Liver (tissue), 9 donors: ENCODE data around the gene TFAP2B. TPM values are rescaled to one million over a fixed set of nuclear protein-coding genes. Genes with fewer than 3 reads are reported as not detected.

Experiments used
- DNase-seq: peaks from one replicate; pipeline ENCODE4 v3.0.0-alpha.2; 2017; ENCODE audit warnings: low spot score
- H3K27ac ChIP-seq, 2 donors: one replicate each; pipeline ENCODE4 v1.7.0; 2013; ENCODE audit warnings: inconsistent platforms in 2 of 2, low read length in 2 of 2, control low read depth in 1 of 2, low read depth in 1 of 2, mild to moderate bottlenecking in 1 of 2
- H3K27me3 ChIP-seq, 4 donors: one replicate each; pipeline versions ENCODE4 v1.6.1 to v1.7.0; 2013; ENCODE audit warnings: low read length in 3 of 4, inconsistent platforms in 1 of 4, mild to moderate bottlenecking in 1 of 4, moderate library complexity in 1 of 4; ENCODE audit not compliant: control insufficient read depth in 4 of 4, insufficient read depth in 4 of 4
- H3K36me3 ChIP-seq, 4 donors: one replicate each; pipeline versions ENCODE4 v1.6.1 to v1.7.0; 2013; ENCODE audit warnings: low read length in 3 of 4, mild to moderate bottlenecking in 3 of 4, low read depth in 1 of 4, moderate library complexity in 1 of 4; ENCODE audit not compliant: control insufficient read depth in 4 of 4, insufficient read depth in 3 of 4
- H3K4me1 ChIP-seq, 4 donors: one replicate each; pipeline versions ENCODE4 v1.6.1 to v1.7.0; 2013; ENCODE audit warnings: low read length in 3 of 4, mild to moderate bottlenecking in 3 of 4, moderate library complexity in 1 of 4; ENCODE audit not compliant: control insufficient read depth in 4 of 4, insufficient read depth in 4 of 4
- H3K4me3 ChIP-seq, 3 donors: one replicate each; pipeline versions ENCODE4 v1.6.1 to v1.7.0; 2013; ENCODE audit warnings: low read length in 3 of 3, control low read depth in 1 of 3, low read depth in 1 of 3, mild to moderate bottlenecking in 1 of 3
- H3K9ac ChIP-seq, 2 donors: one replicate each; pipeline ENCODE4 v1.7.0; 2013; ENCODE audit warnings: low read length in 2 of 2, mild to moderate bottlenecking in 2 of 2, moderate library complexity in 2 of 2, control low read depth in 1 of 2, low read depth in 1 of 2
- H3K9me3 ChIP-seq, 4 donors: one replicate each; pipeline versions ENCODE4 v1.6.1 to v1.7.0; 2013; ENCODE audit warnings: low read length in 3 of 4; ENCODE audit not compliant: control insufficient read depth in 4 of 4
- ATF3 ChIP-seq: IDR thresholded peaks from 2 replicates; pipeline ENCODE4 v1.6.1; 2016; ENCODE audit warnings: antibody characterized with exemption
- CTCF ChIP-seq: fragments of 150-350 bp; IDR thresholded peaks from 2 replicates; pipeline ENCODE4 v1.5.1; 2017; ENCODE audit warnings: improper control_type of control experiment, low read depth, low read length; ENCODE audit not compliant: missing input control
- EGR1 ChIP-seq, 2 donors: IDR thresholded peaks; 2 replicates each; pipeline ENCODE4 v1.6.1; 2016 to 2018; ENCODE audit warnings: antibody characterized with exemption in 2 of 2, low read depth in 2 of 2
- FOXA1 ChIP-seq: IDR thresholded peaks from 2 replicates; pipeline ENCODE4 v1.6.1; 2016; ENCODE audit warnings: antibody characterized with exemption
- FOXA2 ChIP-seq: IDR thresholded peaks from 2 replicates; pipeline ENCODE4 v1.6.1; 2016; ENCODE audit warnings: antibody characterized with exemption
- GABPA ChIP-seq, 2 donors: IDR thresholded peaks in 1 of 2; conservative IDR thresholded peaks in 1 of 2; 2 replicates each; pipeline ENCODE4 v1.6.1; 2016; ENCODE audit warnings: antibody characterized with exemption in 2 of 2, mild to moderate bottlenecking in 1 of 2, moderate library complexity in 1 of 2
- HNF4A ChIP-seq, 2 donors: conservative IDR thresholded peaks; 2 replicates each; pipeline ENCODE4 v1.6.1; 2016; ENCODE audit warnings: antibody characterized with exemption in 2 of 2, mild to moderate bottlenecking in 2 of 2
- HNF4G ChIP-seq: IDR thresholded peaks from 2 replicates; pipeline ENCODE4 v1.6.1; 2016; ENCODE audit warnings: antibody characterized with exemption
- JUND ChIP-seq, 2 donors: IDR thresholded peaks; 2 replicates each; pipeline ENCODE4 v1.6.1; 2016; ENCODE audit warnings: antibody characterized with exemption in 2 of 2
- MAX ChIP-seq: IDR thresholded peaks from 2 replicates; pipeline ENCODE4 v1.6.1; 2016; ENCODE audit warnings: antibody characterized with exemption
- NR2F2 ChIP-seq: IDR thresholded peaks from 2 replicates; pipeline ENCODE4 v1.6.1; 2016; ENCODE audit warnings: antibody characterized with exemption
- RAD21 ChIP-seq, 2 donors: IDR thresholded peaks; 2 replicates each; pipeline ENCODE4 v1.6.1; 2016; ENCODE audit warnings: antibody characterized with exemption in 2 of 2, mild to moderate bottlenecking in 2 of 2
- REST ChIP-seq: IDR thresholded peaks from 2 replicates; pipeline ENCODE4 v1.6.1; 2016; ENCODE audit warnings: antibody characterized with exemption, mild to moderate bottlenecking
- RXRA ChIP-seq, 2 donors: IDR thresholded peaks; 2 replicates each; pipeline ENCODE4 v1.6.1; 2017 to 2018; ENCODE audit warnings: antibody characterized with exemption in 2 of 2, mild to moderate bottlenecking in 1 of 2
- SP1 ChIP-seq: IDR thresholded peaks from 2 replicates; pipeline ENCODE4 v1.6.1; 2018; ENCODE audit warnings: antibody characterized with exemption, mild to moderate bottlenecking
- TAF1 ChIP-seq: conservative IDR thresholded peaks from 2 replicates; pipeline ENCODE4 v1.6.1; 2016; ENCODE audit warnings: antibody characterized with exemption, mild to moderate bottlenecking
- ZBTB33 ChIP-seq: IDR thresholded peaks from 2 replicates; pipeline ENCODE4 v1.6.1; 2016; ENCODE audit warnings: antibody characterized with exemption
- WGBS: extraction: QIAGEN DNeasy Blood & Tissue Kit; methylation state at CpG from one replicate; pipeline ENCODE4 v1.1.7; 2013; 5-methylcytosine and 5-hydroxymethylcytosine counted together
- polyA plus RNA-seq, 2 donors: library from polyadenylated mRNA; stranded (reverse) in 1 of 2; unstranded in 1 of 2; fragments of 200-250 nt in 1 of 2; fragments of >200 nt in 1 of 2; fragmentation: Nextera tagmentation in 1 of 2; extraction: Ambion mirVana in 1 of 2; gene quantifications; one replicate each; pipeline versions ENCODE4 v1.2.1 to v1.2.3, GENCODE V29; 2013 to 2015
- total RNA-seq, 2 donors: library from RNA; depleted of rRNA; stranded (reverse); fragments of >200 nt; gene quantifications; one replicate each; pipeline ENCODE4 v1.2.3, GENCODE V29; 2014
- donor health status: healthy.
- donor health status: healthy.
- donor health status: healthy.
- donor health status: healthy.
- donor health status: healthy.

TFAP2B gene
- total RNA-seq (not detected), polyA plus RNA-seq (not detected)

- TF ChIP-seq GABPA (IDR thresholded peaks at IDR 0.05 in 1 of 2, conservative IDR thresholded peaks at IDR 0.05 in 1 of 2) (no peak), NR2F2 (no peak), ZBTB33 (no peak), FOXA2 (no peak), ATF3 (no peak), JUND (IDR thresholded peaks at IDR 0.05) (no peak), MAX (no peak)
- 11% methylated on average over 7 of the region's 7 CpGs for WGBS
- H3K4me3 ChIP-seq: peak within 1 kb of the TSS in 2 of 3 donors; percentile 31 to 54
- no peaks in the 10 kb centered on the region for H3K36me3 ChIP-seq
- no peak within 1 kb of the TSS for H3K9ac ChIP-seq
- no peak within 1 kb of the TSS for H3K27ac ChIP-seq
- DNase-seq: no peak
- H3K4me1 ChIP-seq: peaks cover 9 to 18% (median 16%) of the 10 kb centered on the region in 4 donors
- peaks cover 0 to 16% (median 6%) of the 10 kb centered on the region in 4 donors for H3K27me3 ChIP-seq
- no peaks in the 10 kb centered on the region for H3K9me3 ChIP-seq
Measured at GRCh38 chr6:50818673-50819072, at the start of gene TFAP2B. Gene TFAP2B, plus strand, starts transcription at chr6:50818871. Its CDS starts 21 bp downstream, at chr6:50818892.

GRCh38 chr6:50778696-50779095, 40.0 kb upstream of the TFAP2B start:
- TF ChIP-seq JUND (IDR thresholded peaks at IDR 0.05): no peak
- no peak for TF ChIP-seq RAD21 (IDR thresholded peaks at IDR 0.05)
- TF ChIP-seq TAF1: no peak
- no peak for TF ChIP-seq NR2F2
- TF ChIP-seq SP1: no peak
- no peak for TF ChIP-seq HNF4G
- TF ChIP-seq FOXA1: no peak
- TF ChIP-seq RXRA (IDR thresholded peaks at IDR 0.05): no peak
- TF ChIP-seq FOXA2: no peak
- TF ChIP-seq HNF4A (conservative IDR thresholded peaks at IDR 0.05): no peak

GRCh38 chr6:50780382-50780781, 38.3 kb upstream of the TFAP2B start:
- Histone ChIP-seq H3K4me1 (no peaks in the 10 kb centered on the region), H3K27me3 (peaks cover 0 to 2% (median 0%) of the 10 kb centered on the region in 4 donors), H3K27ac (no peak overlapping the region), H3K36me3 (no peaks in the 10 kb centered on the region), H3K4me3 (no peak overlapping the region), H3K9ac (no peak overlapping the region), H3K9me3 (no peaks in the 10 kb centered on the region)
- WGBS: 92% methylated on average over 5 of the region's 5 CpGs
- no peak for TF ChIP-seq SP1
- TF ChIP-seq HNF4G: no peak
- TF ChIP-seq TAF1: no peak
- TF ChIP-seq NR2F2: no peak
- no peak for TF ChIP-seq REST
- no peak for TF ChIP-seq CTCF
- TF ChIP-seq ATF3: no peak
- TF ChIP-seq MAX: no peak
- TF ChIP-seq RXRA (IDR thresholded peaks at IDR 0.05): no peak
- no peak for TF ChIP-seq FOXA1
- no peak for TF ChIP-seq EGR1 (IDR thresholded peaks at IDR 0.05; ENCODE audit: low read depth in 2 of 2)
- no peak for TF ChIP-seq ZBTB33
- no peak for TF ChIP-seq HNF4A (conservative IDR thresholded peaks at IDR 0.05)
- no peak for DNase-seq

More at GRCh38 chr6:50778696-50779095, 40.0 kb upstream of the TFAP2B start:
- Histone ChIP-seq H3K9ac (no peak overlapping the region), H3K36me3 (no peaks in the 10 kb centered on the region), H3K9me3 (no peaks in the 10 kb centered on the region), H3K4me1 (no peaks in the 10 kb centered on the region), H3K27me3 (peaks cover 0 to 2% (median 0%) of the 10 kb centered on the region in 4 donors), H3K27ac (no peak overlapping the region), H3K4me3 (no peak overlapping the region)
- DNase-seq: no peak
